GM23248 (cell line): ENCODE measurements around the gene ROBO2. TPM values are rescaled to one million over a fixed set of nuclear protein-coding genes. Genes with fewer than 3 reads are reported as not detected.

Experiments used
- DNase-seq: peaks from one replicate; pipeline ENCODE4 v3.0.0-alpha.2; 2015
- H2AFZ ChIP-seq: fragments of 200-600 bp; sonication (generic); 2 replicates; pipeline ENCODE4 v1.6.1; 2016; ENCODE audit warnings: antibody characterized with exemption
- H3F3A ChIP-seq: fragments of 200-600 bp; sonication (generic); 2 replicates; pipeline ENCODE4 v1.6.1; 2016; ENCODE audit warnings: mild to moderate bottlenecking, antibody characterized with exemption, mixed run types; ENCODE audit not compliant: insufficient read depth
- H3K27ac ChIP-seq: fragments of 200-600 bp; sonication (generic); 2 replicates; pipeline ENCODE4 v1.5.1; 2016; ENCODE audit warnings: mild to moderate bottlenecking
- H3K27me3 ChIP-seq: fragments of 200-600 bp; sonication (generic); replicated peaks from 2 replicates; pipeline ENCODE4 v1.6.1; 2016; ENCODE audit warnings: mild to moderate bottlenecking; ENCODE audit not compliant: insufficient read depth
- H3K36me3 ChIP-seq: fragments of 200-600 bp; sonication (generic); 2 replicates; pipeline ENCODE4 v1.6.1; 2016; ENCODE audit warnings: low read depth, mild to moderate bottlenecking
- H3K4me1 ChIP-seq: fragments of 200-600 bp; sonication (generic); 2 replicates; pipeline ENCODE4 v1.6.1; 2016; ENCODE audit warnings: mild to moderate bottlenecking; ENCODE audit not compliant: insufficient read depth
- H3K4me2 ChIP-seq: fragments of 200-600 bp; sonication (generic); one replicate; pipeline ENCODE4 v1.6.1; 2016; ENCODE audit warnings: mild to moderate bottlenecking; ENCODE audit not compliant: unreplicated experiment
- H3K4me3 ChIP-seq: fragments of 200-600 bp; sonication (generic); 2 replicates; pipeline ENCODE4 v1.5.1; 2016; ENCODE audit warnings: mild to moderate bottlenecking
- H3K79me2 ChIP-seq: fragments of 200-600 bp; sonication (generic); 2 replicates; pipeline ENCODE4 v1.6.1; 2016; ENCODE audit warnings: mild to moderate bottlenecking; ENCODE audit not compliant: insufficient read depth
- H3K9ac ChIP-seq: fragments of 200-600 bp; sonication (generic); 2 replicates; pipeline ENCODE4 v1.6.1; 2016; ENCODE audit warnings: mild to moderate bottlenecking
- H3K9me2 ChIP-seq: fragments of 200-600 bp; sonication (generic); 2 replicates; pipeline ENCODE4 v1.6.1; 2016; ENCODE audit warnings: mixed run types, mild to moderate bottlenecking, moderate library complexity; ENCODE audit not compliant: insufficient read depth
- H3K9me3 ChIP-seq: fragments of 200-600 bp; sonication (generic); one replicate; pipeline ENCODE4 v1.6.1; 2017; ENCODE audit warnings: low read depth
- H4K20me1 ChIP-seq: fragments of 200-600 bp; sonication (generic); 2 replicates; pipeline ENCODE4 v1.6.0; 2016; ENCODE audit not compliant: insufficient read depth
- EZH2 ChIP-seq: fragments of 200-600 bp; sonication (generic); IDR thresholded peaks from 2 replicates; pipeline ENCODE4 v1.6.1; 2018; ENCODE audit warnings: antibody characterized with exemption, mild to moderate bottlenecking; ENCODE audit not compliant: insufficient read depth, poor library complexity, severe bottlenecking
- EZH2phosphoT487 ChIP-seq: fragments of 200-600 bp; sonication (generic); IDR thresholded peaks from 2 replicates; pipeline ENCODE4 v1.6.1; 2018; ENCODE audit warnings: antibody characterized with exemption, moderate library complexity, mild to moderate bottlenecking, low read depth; ENCODE audit not compliant: insufficient read depth
- WGBS, 2 experiments: methylation state at CpG; one replicate each; pipeline ENCODE4 v1.1.6; 2015 to 2017; ENCODE audit warnings: low lambda C conversion rate in 2 of 2, low coverage in 1 of 2; ENCODE audit errors: missing lambda C conversion rate in 2 of 2; 5-methylcytosine and 5-hydroxymethylcytosine counted together
- in situ Hi-C: fragments of 300-500 bp; cut with MboI; formaldehyde crosslinking; loops from 2 replicates; pipeline ENCODE4 v1.15.0; 2020
- polyA plus RNA-seq: library from polyadenylated mRNA; unstranded; fragments of >200 nt; fragmentation: Nextera tagmentation; extraction: Ambion mirVana; gene quantifications from 2 replicates; pipeline ENCODE4 v1.2.1, GENCODE V29; 2016
- total RNA-seq: library from RNA; depleted of rRNA; stranded (reverse); fragments of >200 nt; shearing (Covaris generic); gene quantifications from 2 replicates; pipeline ENCODE4 v1.2.3, GENCODE V29; 2014

Gene ROBO2
- total and polyA plus RNA-seq, 2 experiments from 2014 or later = under 0.01 to 0.05 TPM

GRCh38 chr3:77682162-77682561 is 642.3 kb downstream of the ROBO2 start:
- Histone ChIP-seq H3K36me3 (no peaks in the 10 kb centered on the region), H3K4me1 (no peaks in the 10 kb centered on the region), H3F3A (no peaks in the 10 kb centered on the region), H3K9me2 (no peaks in the 10 kb centered on the region), H4K20me1 (no peaks in the 10 kb centered on the region), H3K9ac (no peak overlapping the region), H2AFZ (no peak overlapping the region), H3K27me3 (no peaks in the 10 kb centered on the region), H3K79me2 (no peaks in the 10 kb centered on the region), H3K4me2 (no peak overlapping the region), H3K9me3 (no peaks in the 10 kb centered on the region), H3K27ac (no peak overlapping the region), H3K4me3 (no peak overlapping the region)
- 15 to 18% methylated on average over 2 of the region's 2 CpGs for WGBS, 2 experiments
- in situ Hi-C loops = no loop called here
- TF ChIP-seq EZH2 (no peak), EZH2phosphoT487 (no peak)
- DNase-seq = no peak

- no peak overlapping the region for H3K27ac ChIP-seq
- no peak for DNase-seq
- H4K20me1 ChIP-seq = no peaks in the 10 kb centered on the region
- no peak overlapping the region for H3K9ac ChIP-seq
- no peaks in the 10 kb centered on the region for H3K9me3 ChIP-seq
- in situ Hi-C loops = no loop called here
- H3K9me2 ChIP-seq = no peaks in the 10 kb centered on the region
- no peaks in the 10 kb centered on the region for H3K4me1 ChIP-seq
- H3F3A ChIP-seq = no peaks in the 10 kb centered on the region
- TF ChIP-seq EZH2phosphoT487 (no peak), EZH2 (no peak)
- H3K27me3 ChIP-seq = no peaks in the 10 kb centered on the region
- H3K4me2 ChIP-seq = no peak overlapping the region
- H2AFZ ChIP-seq = no peak overlapping the region
- H3K36me3 ChIP-seq = no peaks in the 10 kb centered on the region
- H3K4me3 ChIP-seq = no peak overlapping the region
- no peaks in the 10 kb centered on the region for H3K79me2 ChIP-seq
These were observed 644.2 kb downstream of the ROBO2 start for GRCh38 chr3:77684115-77684514.

- Histone ChIP-seq H3K9me2 (no peaks in the 10 kb centered on the region), H3K9ac (no peak overlapping the region), H3K4me1 (no peaks in the 10 kb centered on the region), H4K20me1 (no peaks in the 10 kb centered on the region), H2AFZ (no peak overlapping the region), H3K4me2 (no peak overlapping the region), H3K9me3 (no peaks in the 10 kb centered on the region), H3K4me3 (no peak overlapping the region), H3F3A (no peaks in the 10 kb centered on the region), H3K27ac (no peak overlapping the region), H3K36me3 (no peaks in the 10 kb centered on the region), H3K27me3 (no peaks in the 10 kb centered on the region), H3K79me2 (no peaks in the 10 kb centered on the region)
- in situ Hi-C loops = no loop called here
- TF ChIP-seq EZH2phosphoT487 = no peak
- no peak for TF ChIP-seq EZH2
- no peak for DNase-seq
- 54% methylated on average over 3 of the region's 3 CpGs for WGBS, 2 experiments
These were observed 645.8 kb downstream of the ROBO2 start for GRCh38 chr3:77685713-77686112.

- Histone ChIP-seq H3K36me3 (no peaks in the 10 kb centered on the region), H3K9me3 (no peaks in the 10 kb centered on the region), H3K9ac (no peak overlapping the region), H3F3A (no peaks in the 10 kb centered on the region), H3K79me2 (no peaks in the 10 kb centered on the region), H4K20me1 (no peaks in the 10 kb centered on the region), H3K27ac (no peak overlapping the region), H2AFZ (no peak overlapping the region), H3K27me3 (no peaks in the 10 kb centered on the region), H3K4me2 (no peak overlapping the region), H3K4me1 (no peaks in the 10 kb centered on the region), H3K4me3 (no peak overlapping the region), H3K9me2 (no peaks in the 10 kb centered on the region)
- no peak for TF ChIP-seq EZH2phosphoT487
- TF ChIP-seq EZH2 = no peak
- in situ Hi-C loops = no loop called here
- WGBS, 2 experiments = 11 to 16% methylated on average over 2 of the region's 2 CpGs
- DNase-seq = no peak
These were observed 646.7 kb downstream of the ROBO2 start for GRCh38 chr3:77686560-77686959.

GRCh38 chr3:77687545-77687944 is 647.6 kb downstream of the ROBO2 start:
- H3K9ac ChIP-seq = no peak overlapping the region
- H3K9me2 ChIP-seq = no peaks in the 10 kb centered on the region
- DNase-seq = no peak
- H3K27ac ChIP-seq = no peak overlapping the region
- no peaks in the 10 kb centered on the region for H3K36me3 ChIP-seq
- no peaks in the 10 kb centered on the region for H4K20me1 ChIP-seq
- H3K27me3 ChIP-seq = no peaks in the 10 kb centered on the region
- in situ Hi-C loops = no loop called here
- no peaks in the 10 kb centered on the region for H3K9me3 ChIP-seq
- TF ChIP-seq EZH2 = no peak
- TF ChIP-seq EZH2phosphoT487 = no peak
- no peak overlapping the region for H3K4me2 ChIP-seq
- no peaks in the 10 kb centered on the region for H3F3A ChIP-seq
- H3K79me2 ChIP-seq = no peaks in the 10 kb centered on the region
- 43 to 49% methylated on average over 3 of the region's 3 CpGs for WGBS, 2 experiments
- no peaks in the 10 kb centered on the region for H3K4me1 ChIP-seq
- H3K4me3 ChIP-seq = no peak overlapping the region
- no peak overlapping the region for H2AFZ ChIP-seq
